ENCODE data around the gene SSUH2.

The SSUH2 gene

DNA sequence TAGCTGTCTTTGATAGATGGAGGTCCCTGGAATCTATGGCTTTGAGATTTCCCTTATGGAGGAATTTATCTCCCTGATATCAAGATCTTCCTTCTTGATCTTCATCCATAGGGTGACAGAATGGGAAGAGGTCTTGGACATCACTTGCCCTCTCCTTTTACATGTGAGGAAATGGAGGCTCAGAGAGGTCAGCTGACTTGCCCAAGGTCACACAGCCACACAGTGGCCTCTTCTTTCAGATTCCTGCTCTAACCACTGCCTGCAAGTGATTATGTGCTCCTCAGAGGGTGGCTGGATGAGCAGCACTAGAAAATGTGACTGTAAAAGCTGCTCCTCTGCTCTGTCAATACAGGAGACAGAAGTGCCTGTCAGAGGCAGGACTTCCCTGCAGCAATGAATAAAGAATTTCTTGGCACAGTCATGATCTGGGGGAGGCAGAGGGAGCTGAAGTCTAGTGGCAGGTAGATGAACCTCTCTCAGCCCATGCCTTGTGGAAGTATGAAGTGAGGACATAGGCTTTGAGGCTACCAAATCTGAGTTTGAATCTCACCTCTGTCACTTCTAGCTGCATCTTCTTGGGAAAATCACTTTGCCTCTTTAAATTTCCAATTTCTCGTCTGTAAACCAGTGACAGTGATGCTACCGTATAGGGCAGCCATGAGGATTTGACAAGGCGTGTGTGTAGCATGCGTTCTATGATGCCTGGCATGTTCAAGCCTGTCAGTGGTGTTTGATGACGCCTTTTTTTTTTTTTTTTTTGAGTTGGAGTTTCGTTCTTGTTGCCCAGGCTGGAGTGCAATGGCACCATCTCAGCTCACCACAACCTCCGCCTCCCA, 12.0 kb downstream of the SSUH2 start:
- Histone ChIP-seq H3K27me3 (ENCODE audit: low read length) (no peaks in the 10 kb centered on the region), H3K27ac (ENCODE audit: low read depth, low read length) (no peak overlapping the region)

DNA sequence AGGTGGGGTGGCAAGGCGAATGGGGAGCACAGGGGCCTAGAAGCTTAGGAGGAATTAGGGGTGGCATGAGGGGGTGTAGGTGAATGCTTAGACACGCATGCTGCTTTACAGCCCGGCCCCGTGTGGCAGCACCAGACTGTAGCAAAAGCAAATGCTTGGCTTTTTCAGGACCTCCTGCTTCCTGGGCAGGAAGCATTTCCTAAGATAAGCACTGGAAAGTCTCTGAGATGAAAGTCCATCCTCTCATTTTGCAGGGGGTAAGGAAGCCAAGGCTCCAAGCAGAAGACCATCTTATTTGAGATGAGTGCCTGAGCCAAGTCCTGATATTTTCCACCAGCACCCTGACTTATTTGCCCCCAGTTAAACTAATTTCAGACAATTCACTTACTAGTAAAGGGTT, 12.9 kb downstream of the SSUH2 start:
- Histone ChIP-seq H3K9me2 (replicated peaks; ENCODE audit: insufficient read depth, low read length) (no peaks in the 10 kb centered on the region), H3K4me2 (ENCODE audit: low read depth, low read length, poor library complexity, severe bottlenecking) (no peak overlapping the region), H3K4me3 (ENCODE audit: insufficient read depth, low read length, poor library complexity, severe bottlenecking) (no peak overlapping the region), H3F3A (ENCODE audit: insufficient read depth) (no peaks in the 10 kb centered on the region), H3K27ac (ENCODE audit: low read depth, low read length) (no peak overlapping the region), H3K36me3 (ENCODE audit: low read length) (no peaks in the 10 kb centered on the region), H3K79me2 (ENCODE audit: insufficient read depth, low read length) (no peaks in the 10 kb centered on the region), H3K9ac (ENCODE audit: low read length) (no peak overlapping the region), H2AFZ (ENCODE audit: low read depth, low read length, severe bottlenecking) (no peak overlapping the region), H3K9me3 (ENCODE audit: insufficient read depth, low read length) (no peaks in the 10 kb centered on the region), H3K27me3 (ENCODE audit: low read length) (no peaks in the 10 kb centered on the region), H4K20me1 (ENCODE audit: low read depth, low read length) (no peaks in the 10 kb centered on the region)
- TF ChIP-seq EZH2phosphoT487 (conservative IDR thresholded peaks at IDR 0.05; ENCODE audit: low read length): no peak
- TF ChIP-seq, protein P1, sequence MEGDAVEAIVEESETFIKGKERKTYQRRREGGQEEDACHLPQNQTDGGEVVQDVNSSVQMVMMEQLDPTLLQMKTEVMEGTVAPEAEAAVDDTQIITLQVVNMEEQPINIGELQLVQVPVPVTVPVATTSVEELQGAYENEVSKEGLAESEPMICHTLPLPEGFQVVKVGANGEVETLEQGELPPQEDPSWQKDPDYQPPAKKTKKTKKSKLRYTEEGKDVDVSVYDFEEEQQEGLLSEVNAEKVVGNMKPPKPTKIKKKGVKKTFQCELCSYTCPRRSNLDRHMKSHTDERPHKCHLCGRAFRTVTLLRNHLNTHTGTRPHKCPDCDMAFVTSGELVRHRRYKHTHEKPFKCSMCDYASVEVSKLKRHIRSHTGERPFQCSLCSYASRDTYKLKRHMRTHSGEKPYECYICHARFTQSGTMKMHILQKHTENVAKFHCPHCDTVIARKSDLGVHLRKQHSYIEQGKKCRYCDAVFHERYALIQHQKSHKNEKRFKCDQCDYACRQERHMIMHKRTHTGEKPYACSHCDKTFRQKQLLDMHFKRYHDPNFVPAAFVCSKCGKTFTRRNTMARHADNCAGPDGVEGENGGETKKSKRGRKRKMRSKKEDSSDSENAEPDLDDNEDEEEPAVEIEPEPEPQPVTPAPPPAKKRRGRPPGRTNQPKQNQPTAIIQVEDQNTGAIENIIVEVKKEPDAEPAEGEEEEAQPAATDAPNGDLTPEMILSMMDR (IDR thresholded peaks at IDR 0.05; ENCODE audit: insufficient read depth, low read length, poor library complexity, severe bottlenecking): no peak

More for the DNA sequence above, 12.0 kb downstream of the SSUH2 start:
- no peak overlapping the region for H3K4me2 ChIP-seq (ENCODE audit: low read depth, low read length, poor library complexity, severe bottlenecking)
- no peaks in the 10 kb centered on the region for H3K79me2 ChIP-seq (ENCODE audit: insufficient read depth, low read length)
- TF ChIP-seq, protein P1 (IDR thresholded peaks at IDR 0.05; ENCODE audit: insufficient read depth, low read length, poor library complexity, severe bottlenecking): no peak
- no peak for TF ChIP-seq EZH2phosphoT487 (conservative IDR thresholded peaks at IDR 0.05; ENCODE audit: low read length)
- H3K9ac ChIP-seq (ENCODE audit: low read length): no peak overlapping the region
- no peaks in the 10 kb centered on the region for H4K20me1 ChIP-seq (ENCODE audit: low read depth, low read length)
- no peaks in the 10 kb centered on the region for H3K9me3 ChIP-seq (ENCODE audit: insufficient read depth, low read length)
- H3K4me3 ChIP-seq (ENCODE audit: insufficient read depth, low read length, poor library complexity, severe bottlenecking): no peak overlapping the region
- no peak overlapping the region for H2AFZ ChIP-seq (ENCODE audit: low read depth, low read length, severe bottlenecking)
- no peaks in the 10 kb centered on the region for H3K9me2 ChIP-seq (replicated peaks; ENCODE audit: insufficient read depth, low read length)
- H3F3A ChIP-seq (ENCODE audit: insufficient read depth): no peaks in the 10 kb centered on the region
- H3K36me3 ChIP-seq (ENCODE audit: low read length): no peaks in the 10 kb centered on the region

DNA sequence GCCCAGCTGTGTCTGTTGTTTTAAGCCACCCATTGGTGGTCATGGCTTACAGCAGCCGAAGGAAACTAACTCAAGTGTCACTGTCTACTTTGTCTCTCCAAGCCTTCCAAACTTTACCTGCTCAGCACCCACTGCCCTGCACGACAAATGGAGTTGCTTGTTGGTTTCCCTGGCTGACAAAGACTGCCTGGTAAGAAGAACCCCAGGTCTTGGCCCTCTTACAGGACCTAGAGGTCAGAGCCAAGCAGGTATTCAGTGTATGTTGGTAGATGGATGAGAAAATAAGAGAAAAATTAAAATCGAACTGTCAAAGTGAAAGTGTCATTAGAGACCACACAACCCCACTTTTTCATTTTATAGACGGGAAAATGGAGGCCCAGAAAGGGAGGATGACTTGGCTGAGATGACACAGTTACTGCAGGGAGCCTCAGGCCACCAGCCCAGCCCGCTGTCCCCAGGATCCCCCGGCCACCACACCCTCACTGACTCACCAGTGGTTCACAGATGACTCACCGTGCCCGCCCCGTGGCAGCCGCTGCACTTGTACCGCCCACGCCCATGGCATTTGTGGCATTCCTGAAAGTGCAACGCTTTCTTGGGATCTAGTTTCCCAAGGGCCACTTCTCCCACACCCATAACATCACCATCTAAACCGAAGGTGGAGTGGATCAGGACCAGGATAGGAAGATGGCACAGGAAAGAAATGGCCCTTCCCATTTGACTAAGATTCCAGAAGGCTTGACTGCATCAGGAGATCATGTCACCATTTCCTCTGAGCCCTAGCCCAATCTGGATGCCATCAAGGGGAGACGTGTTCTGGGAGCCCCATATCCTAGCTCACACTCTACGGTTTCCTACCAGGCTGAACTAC, 15.2 kb downstream of the SSUH2 start:
- Histone ChIP-seq H2AFZ (ENCODE audit: low read depth, low read length, severe bottlenecking) (no peak overlapping the region), H3K9ac (ENCODE audit: low read length) (no peak overlapping the region), H3K27ac (ENCODE audit: low read depth, low read length) (no peak overlapping the region)

More for the DNA sequence above, 15.2 kb downstream of the SSUH2 start:
- no peaks in the 10 kb centered on the region for H3K9me2 ChIP-seq (replicated peaks; ENCODE audit: insufficient read depth, low read length)
- H3K9me3 ChIP-seq (ENCODE audit: insufficient read depth, low read length): no peaks in the 10 kb centered on the region
- no peaks in the 10 kb centered on the region for H3K36me3 ChIP-seq (ENCODE audit: low read length)
- H3K79me2 ChIP-seq (ENCODE audit: insufficient read depth, low read length): no peaks in the 10 kb centered on the region
- no peak overlapping the region for H3K4me2 ChIP-seq (ENCODE audit: low read depth, low read length, poor library complexity, severe bottlenecking)
- H3F3A ChIP-seq (ENCODE audit: insufficient read depth): no peaks in the 10 kb centered on the region
- no peak for TF ChIP-seq EZH2phosphoT487 (conservative IDR thresholded peaks at IDR 0.05; ENCODE audit: low read length)
- TF ChIP-seq, protein P1 (IDR thresholded peaks at IDR 0.05; ENCODE audit: insufficient read depth, low read length, poor library complexity, severe bottlenecking): no peak
- no peaks in the 10 kb centered on the region for H3K27me3 ChIP-seq (ENCODE audit: low read length)
- H3K4me3 ChIP-seq (ENCODE audit: insufficient read depth, low read length, poor library complexity, severe bottlenecking): no peak overlapping the region
- no peaks in the 10 kb centered on the region for H4K20me1 ChIP-seq (ENCODE audit: low read depth, low read length)

Data from SU-DHL-6 (cell line).